ENCODE data around the gene MBNL3.

MBNL3 gene

GRCh38 chrX:132426695-132427281 is 62.0 kb downstream of the MBNL3 start:
- H3K36me3 ChIP-seq (ENCODE audit: control insufficient read depth in 1 of 2, insufficient read depth in 2 of 2, low read length in 2 of 2), result no peaks in the 10 kb centered on the region
- H3K4me1 ChIP-seq (ENCODE audit: control insufficient read depth in 1 of 2, insufficient read depth in 2 of 2, low read length in 2 of 2), result no peaks in the 10 kb centered on the region
- no peak overlapping the region for H3K4me3 ChIP-seq (ENCODE audit: low read depth in 1 of 2, low read length in 2 of 2)
- H3K27ac ChIP-seq (ENCODE audit: low read depth, low read length), result no peak overlapping the region
- H3K9me3 ChIP-seq (ENCODE audit: control insufficient read depth in 1 of 2, low read length in 2 of 2), result no peaks in the 10 kb centered on the region
- no peak overlapping the region for H3K9ac ChIP-seq (ENCODE audit: low read depth in 1 of 2, low read length in 2 of 2)
- H3K27me3 ChIP-seq (ENCODE audit: control insufficient read depth in 1 of 2, insufficient read depth in 2 of 2, low read length in 2 of 2), result no peaks in the 10 kb centered on the region

GRCh38 chrX:132425744-132426318 is 63.0 kb downstream of the MBNL3 start:
- no peak overlapping the region for H3K9ac ChIP-seq (ENCODE audit: low read depth in 1 of 2, low read length in 2 of 2)

GRCh38 chrX:132423323-132423722 is 65.5 kb downstream of the MBNL3 start:
- no peaks in the 10 kb centered on the region for H3K4me1 ChIP-seq (ENCODE audit: control insufficient read depth in 1 of 2, insufficient read depth in 2 of 2, low read length in 2 of 2)
- no peaks in the 10 kb centered on the region for H3K27me3 ChIP-seq (ENCODE audit: control insufficient read depth in 1 of 2, insufficient read depth in 2 of 2, low read length in 2 of 2)
- no peak overlapping the region for H3K27ac ChIP-seq (ENCODE audit: low read depth, low read length)
- H3K9ac ChIP-seq (ENCODE audit: low read depth in 1 of 2, low read length in 2 of 2), result no peak overlapping the region
- no peaks in the 10 kb centered on the region for H3K9me3 ChIP-seq (ENCODE audit: control insufficient read depth in 1 of 2, low read length in 2 of 2)
- H3K4me3 ChIP-seq (ENCODE audit: low read depth in 1 of 2, low read length in 2 of 2), result no peak overlapping the region
- H3K36me3 ChIP-seq (ENCODE audit: control insufficient read depth in 1 of 2, insufficient read depth in 2 of 2, low read length in 2 of 2), result no peaks in the 10 kb centered on the region

More at GRCh38 chrX:132425744-132426318, 63.0 kb downstream of the MBNL3 start:
- H3K9me3 ChIP-seq (ENCODE audit: control insufficient read depth in 1 of 2, low read length in 2 of 2), result no peaks in the 10 kb centered on the region
- no peaks in the 10 kb centered on the region for H3K4me1 ChIP-seq (ENCODE audit: control insufficient read depth in 1 of 2, insufficient read depth in 2 of 2, low read length in 2 of 2)
- H3K4me3 ChIP-seq (ENCODE audit: low read depth in 1 of 2, low read length in 2 of 2), result no peak overlapping the region
- no peak overlapping the region for H3K27ac ChIP-seq (ENCODE audit: low read depth, low read length)
- H3K36me3 ChIP-seq (ENCODE audit: control insufficient read depth in 1 of 2, insufficient read depth in 2 of 2, low read length in 2 of 2), result no peaks in the 10 kb centered on the region
- no peaks in the 10 kb centered on the region for H3K27me3 ChIP-seq (ENCODE audit: control insufficient read depth in 1 of 2, insufficient read depth in 2 of 2, low read length in 2 of 2)

GRCh38 chrX:132415012-132415411 is 73.8 kb downstream of the MBNL3 start:
- no peaks in the 10 kb centered on the region for H3K4me1 ChIP-seq (ENCODE audit: control insufficient read depth in 1 of 2, insufficient read depth in 2 of 2, low read length in 2 of 2)
- no peak overlapping the region for H3K4me3 ChIP-seq (ENCODE audit: low read depth in 1 of 2, low read length in 2 of 2)
- no peak overlapping the region for H3K9ac ChIP-seq (ENCODE audit: low read depth in 1 of 2, low read length in 2 of 2)
- H3K36me3 ChIP-seq (ENCODE audit: control insufficient read depth in 1 of 2, insufficient read depth in 2 of 2, low read length in 2 of 2), result no peaks in the 10 kb centered on the region
- no peaks in the 10 kb centered on the region for H3K27me3 ChIP-seq (ENCODE audit: control insufficient read depth in 1 of 2, insufficient read depth in 2 of 2, low read length in 2 of 2)
- H3K27ac ChIP-seq (ENCODE audit: low read depth, low read length), result no peak overlapping the region
- no peaks in the 10 kb centered on the region for H3K9me3 ChIP-seq (ENCODE audit: control insufficient read depth in 1 of 2, low read length in 2 of 2)

GRCh38 chrX:132414404-132414803 is 74.4 kb downstream of the MBNL3 start:
- no peak overlapping the region for H3K9ac ChIP-seq (ENCODE audit: low read depth in 1 of 2, low read length in 2 of 2)
- H3K27me3 ChIP-seq (ENCODE audit: control insufficient read depth in 1 of 2, insufficient read depth in 2 of 2, low read length in 2 of 2), result no peaks in the 10 kb centered on the region
- H3K4me3 ChIP-seq (ENCODE audit: low read depth in 1 of 2, low read length in 2 of 2), result no peak overlapping the region
- H3K4me1 ChIP-seq (ENCODE audit: control insufficient read depth in 1 of 2, insufficient read depth in 2 of 2, low read length in 2 of 2), result no peaks in the 10 kb centered on the region
- H3K27ac ChIP-seq (ENCODE audit: low read depth, low read length), result no peak overlapping the region
- H3K9me3 ChIP-seq (ENCODE audit: control insufficient read depth in 1 of 2, low read length in 2 of 2), result no peaks in the 10 kb centered on the region
- no peaks in the 10 kb centered on the region for H3K36me3 ChIP-seq (ENCODE audit: control insufficient read depth in 1 of 2, insufficient read depth in 2 of 2, low read length in 2 of 2)

DNA sequence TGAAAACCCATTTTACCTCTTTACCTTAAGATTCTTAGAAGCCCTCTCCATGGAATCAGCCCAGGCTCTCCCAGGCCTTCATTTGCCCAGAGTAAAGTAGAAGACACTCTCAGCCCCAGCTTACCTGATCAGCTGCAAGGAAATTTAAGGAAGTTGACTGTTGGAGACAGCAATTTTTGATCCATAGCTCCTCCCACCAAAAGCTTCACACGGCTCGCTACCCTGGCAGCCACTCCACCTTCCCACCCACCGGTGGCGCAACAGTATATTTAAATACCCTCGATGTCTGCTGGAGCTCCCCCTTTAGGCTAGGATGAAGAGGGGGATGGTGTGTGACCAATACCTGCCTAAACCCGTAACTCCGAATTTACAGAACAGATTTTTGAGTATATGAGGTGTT is 75.4 kb downstream of the MBNL3 start:
- H3K4me1 ChIP-seq (ENCODE audit: control insufficient read depth in 1 of 2, insufficient read depth in 2 of 2, low read length in 2 of 2), result no peaks in the 10 kb centered on the region
- H3K9ac ChIP-seq (ENCODE audit: low read depth in 1 of 2, low read length in 2 of 2), result no peak overlapping the region
- no peaks in the 10 kb centered on the region for H3K9me3 ChIP-seq (ENCODE audit: control insufficient read depth in 1 of 2, low read length in 2 of 2)
- H3K36me3 ChIP-seq (ENCODE audit: control insufficient read depth in 1 of 2, insufficient read depth in 2 of 2, low read length in 2 of 2), result no peaks in the 10 kb centered on the region
- no peak overlapping the region for H3K27ac ChIP-seq (ENCODE audit: low read depth, low read length)
- no peak overlapping the region for H3K4me3 ChIP-seq (ENCODE audit: low read depth in 1 of 2, low read length in 2 of 2)
- no peaks in the 10 kb centered on the region for H3K27me3 ChIP-seq (ENCODE audit: control insufficient read depth in 1 of 2, insufficient read depth in 2 of 2, low read length in 2 of 2)

GRCh38 chrX:132412208-132412607 is 76.6 kb downstream of the MBNL3 start:
- Histone ChIP-seq H3K4me1 (ENCODE audit: control insufficient read depth in 1 of 2, insufficient read depth in 2 of 2, low read length in 2 of 2) (no peaks in the 10 kb centered on the region), H3K36me3 (ENCODE audit: control insufficient read depth in 1 of 2, insufficient read depth in 2 of 2, low read length in 2 of 2) (no peaks in the 10 kb centered on the region), H3K9ac (ENCODE audit: low read depth in 1 of 2, low read length in 2 of 2) (no peak overlapping the region), H3K27ac (ENCODE audit: low read depth, low read length) (no peak overlapping the region), H3K27me3 (ENCODE audit: control insufficient read depth in 1 of 2, insufficient read depth in 2 of 2, low read length in 2 of 2) (no peaks in the 10 kb centered on the region), H3K9me3 (ENCODE audit: control insufficient read depth in 1 of 2, low read length in 2 of 2) (no peaks in the 10 kb centered on the region), H3K4me3 (ENCODE audit: low read depth in 1 of 2, low read length in 2 of 2) (no peak overlapping the region)

DNA sequence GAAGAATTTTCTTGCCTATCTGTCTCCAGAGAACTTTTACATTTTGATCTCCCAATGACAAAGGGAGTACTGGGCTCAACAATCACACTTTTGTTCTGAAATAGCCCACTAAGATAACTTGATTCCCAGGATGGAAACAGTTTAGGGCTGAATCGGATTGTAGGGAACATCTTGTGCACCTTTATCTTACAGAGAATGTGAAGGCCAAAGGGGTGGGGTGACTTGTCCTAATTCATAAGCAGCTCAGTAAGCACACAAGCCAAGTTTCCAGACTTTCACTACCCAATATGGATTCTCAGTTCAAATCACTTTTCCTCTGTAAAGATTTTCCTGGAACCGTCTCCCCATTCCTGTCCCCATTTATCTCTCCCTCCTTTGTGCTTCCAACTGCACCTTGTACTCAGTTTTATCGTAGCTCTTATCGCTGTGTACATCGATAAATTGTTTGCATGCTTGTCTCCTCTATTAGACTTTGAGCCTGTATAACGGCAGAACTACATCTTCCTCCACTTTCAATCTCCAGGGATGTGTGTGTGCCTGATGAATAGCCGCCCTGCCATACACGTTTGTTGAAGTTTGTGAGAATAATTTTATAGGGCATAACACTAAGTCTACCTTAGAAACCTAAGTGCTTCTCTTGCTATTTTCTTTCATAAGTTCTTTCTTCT is 77.4 kb downstream of the MBNL3 start:
- Histone ChIP-seq H3K4me3 (ENCODE audit: low read depth in 1 of 2, low read length in 2 of 2) (no peak overlapping the region), H3K4me1 (ENCODE audit: control insufficient read depth in 1 of 2, insufficient read depth in 2 of 2, low read length in 2 of 2) (no peaks in the 10 kb centered on the region), H3K9me3 (ENCODE audit: control insufficient read depth in 1 of 2, low read length in 2 of 2) (no peaks in the 10 kb centered on the region), H3K9ac (ENCODE audit: low read depth in 1 of 2, low read length in 2 of 2) (no peak overlapping the region), H3K36me3 (ENCODE audit: control insufficient read depth in 1 of 2, insufficient read depth in 2 of 2, low read length in 2 of 2) (no peaks in the 10 kb centered on the region), H3K27ac (ENCODE audit: low read depth, low read length) (no peak overlapping the region), H3K27me3 (ENCODE audit: control insufficient read depth in 1 of 2, insufficient read depth in 2 of 2, low read length in 2 of 2) (no peaks in the 10 kb centered on the region)

- no peak overlapping the region for H3K4me3 ChIP-seq (ENCODE audit: low read depth in 1 of 2, low read length in 2 of 2)
- no peak overlapping the region for H3K9ac ChIP-seq (ENCODE audit: low read depth in 1 of 2, low read length in 2 of 2)
- H3K9me3 ChIP-seq (ENCODE audit: control insufficient read depth in 1 of 2, low read length in 2 of 2), result no peaks in the 10 kb centered on the region
- H3K36me3 ChIP-seq (ENCODE audit: control insufficient read depth in 1 of 2, insufficient read depth in 2 of 2, low read length in 2 of 2), result no peaks in the 10 kb centered on the region
- no peaks in the 10 kb centered on the region for H3K4me1 ChIP-seq (ENCODE audit: control insufficient read depth in 1 of 2, insufficient read depth in 2 of 2, low read length in 2 of 2)
- no peak overlapping the region for H3K27ac ChIP-seq (ENCODE audit: low read depth, low read length)
- no peaks in the 10 kb centered on the region for H3K27me3 ChIP-seq (ENCODE audit: control insufficient read depth in 1 of 2, insufficient read depth in 2 of 2, low read length in 2 of 2)
These were observed 78.9 kb downstream of the MBNL3 start for GRCh38 chrX:132409780-132410556.

- H3K27me3 ChIP-seq (ENCODE audit: control insufficient read depth in 1 of 2, insufficient read depth in 2 of 2, low read length in 2 of 2), result no peaks in the 10 kb centered on the region
- no peaks in the 10 kb centered on the region for H3K4me1 ChIP-seq (ENCODE audit: control insufficient read depth in 1 of 2, insufficient read depth in 2 of 2, low read length in 2 of 2)
- H3K4me3 ChIP-seq (ENCODE audit: low read depth in 1 of 2, low read length in 2 of 2), result no peak overlapping the region
- H3K27ac ChIP-seq (ENCODE audit: low read depth, low read length), result no peak overlapping the region
- no peaks in the 10 kb centered on the region for H3K36me3 ChIP-seq (ENCODE audit: control insufficient read depth in 1 of 2, insufficient read depth in 2 of 2, low read length in 2 of 2)
- H3K9ac ChIP-seq (ENCODE audit: low read depth in 1 of 2, low read length in 2 of 2), result no peak overlapping the region
- H3K9me3 ChIP-seq (ENCODE audit: control insufficient read depth in 1 of 2, low read length in 2 of 2), result no peaks in the 10 kb centered on the region
These were observed 81.1 kb downstream of the MBNL3 start for GRCh38 chrX:132407691-132408090.
